K562 (cell line): ENCODE results near the gene NDOR1. TPM values are rescaled to one million over a fixed set of nuclear protein-coding genes. Genes with fewer than 3 reads are reported as not detected.
A peak's percentile ranks its signal among the peaks of the same experiment; 100 is the strongest.

Source experiments
- ATAC-seq: fragments of 200-7000 bp; cut with Tn5 transposase; 3 replicates; pipeline ENCODE4 v1.9.1; 2020; ENCODE audit warnings: moderate library complexity
- BruUV-seq: library from RNA; stranded (reverse); fragments of 400-500 nt; replicated peaks from 2 replicates; lab custom pipeline; 2021; lab: Mats Ljungman, UMichigan
- CTCF ChIA-PET: fragments of 300-600 bp; formaldehyde crosslinking; extraction: SDS; loops from one replicate; lab custom pipeline; 2021; ENCODE audit warnings: low intra/inter-chr PET ratio; lab: Yijun Ruan, JAX
- POLR2A ChIA-PET: fragments of 300-600, 350-650 bp; sonication (Branson Sonifier 250); formaldehyde crosslinking; extraction: SDS; loops from one replicate; lab custom pipeline; 2021; ENCODE audit warnings: antibody characterized with exemption, inconsistent platforms; lab: Yijun Ruan, JAX
- DNase-seq, 4 experiments: peaks; one replicate each; pipeline versions ENCODE4 v3.0.0 to v3.0.0-alpha.2; 2011 to 2018; ENCODE audit warnings: low spot score in 3 of 4, mixed read lengths in 3 of 4; ENCODE audit errors: extremely low read depth in 1 of 4
- FAIRE-seq: peaks from 2 replicates; lab custom pipeline; 2011; peaks lifted over from hg19 to GRCh38; lab: Jason Lieb, UNC
- H2AFZ ChIP-seq: 2 replicates; pipeline ENCODE4 v1.6.0; 2011; ENCODE audit warnings: low read depth, low read length, control low read depth, inconsistent platforms
- H3K27ac ChIP-seq: fragments of 200-600 bp; 3 replicates; pipeline ENCODE4 v1.8.0; 2011; ENCODE audit warnings: low read depth, mild to moderate bottlenecking, control low read depth, inconsistent platforms, low read length, moderate library complexity, mixed read lengths; ENCODE audit errors: extremely low read depth
- H3K27me3 ChIP-seq, 2 experiments: fragments of 300-600 bp in 1 of 2; 2 replicates in 1 of 2; 3 replicates in 1 of 2; pipeline versions ENCODE4 v1.6.0 to v1.8.0; 2011; ENCODE audit warnings: inconsistent platforms in 2 of 2, low read length in 2 of 2, mild to moderate bottlenecking in 1 of 2, mixed read lengths in 1 of 2, moderate library complexity in 1 of 2; ENCODE audit not compliant: control insufficient read depth in 2 of 2, insufficient read depth in 2 of 2
- H3K36me3 ChIP-seq: fragments of 300-600 bp; 3 replicates; pipeline ENCODE4 v1.8.0; 2011; ENCODE audit warnings: mild to moderate bottlenecking, low read length, inconsistent platforms; ENCODE audit not compliant: control insufficient read depth, insufficient read depth
- H3K4me1 ChIP-seq, 2 experiments: fragments of 200-600 bp in 1 of 2; replicated peaks in 1 of 2; 2 replicates in 1 of 2; 3 replicates in 1 of 2; pipeline versions ENCODE4 v1.5.1 to v1.8.0; 2011; ENCODE audit warnings: inconsistent platforms in 2 of 2, low read length in 2 of 2, mild to moderate bottlenecking in 1 of 2, mixed read lengths in 1 of 2, moderate library complexity in 1 of 2; ENCODE audit not compliant: control insufficient read depth in 2 of 2, insufficient read depth in 2 of 2
- H3K4me2 ChIP-seq: 2 replicates; pipeline ENCODE4 v1.6.1; 2011; ENCODE audit warnings: low read length, control low read depth, inconsistent platforms, mixed read lengths; ENCODE audit not compliant: insufficient read depth
- H3K4me3 ChIP-seq: fragments of 200-600 bp; sonication (generic), shearing (Covaris generic); 2 replicates; pipeline ENCODE4 v1.5.1; 2016; ENCODE audit warnings: control low read depth, inconsistent platforms
- H3K79me2 ChIP-seq: fragments of 200-600 bp; 3 replicates; pipeline ENCODE4 v1.8.0; 2011; ENCODE audit warnings: low read length, inconsistent platforms; ENCODE audit not compliant: control insufficient read depth, insufficient read depth
- H3K9ac ChIP-seq, 2 experiments: 2 replicates each; pipeline versions ENCODE4 v1.6.0 to v1.6.1; 2011; ENCODE audit warnings: low read depth in 2 of 2, low read length in 2 of 2, control low read depth in 1 of 2, inconsistent platforms in 1 of 2, mild to moderate bottlenecking in 1 of 2, mixed read lengths in 1 of 2; ENCODE audit not compliant: insufficient read depth in 1 of 2
- H3K9me1 ChIP-seq: one replicate; pipeline ENCODE4 v1.6.0; 2011; ENCODE audit warnings: inconsistent platforms, mild to moderate bottlenecking, low read length, moderate library complexity; ENCODE audit not compliant: control insufficient read depth, insufficient read depth
- H3K9me3 ChIP-seq: replicated peaks from 2 replicates; pipeline ENCODE4 v1.5.1; 2011; ENCODE audit warnings: low read depth, low read length, inconsistent platforms; ENCODE audit not compliant: control insufficient read depth, insufficient read depth
- H4K20me1 ChIP-seq: replicated peaks from 2 replicates; pipeline ENCODE4 v1.6.1; 2011; ENCODE audit warnings: low read length, inconsistent platforms, mixed read lengths; ENCODE audit not compliant: control insufficient read depth, insufficient read depth
- ERF ChIP-seq: fragments of 450-650 bp; formaldehyde crosslinking; IDR thresholded peaks from 2 replicates; pipeline ENCODE4 v1.4.0; 2020; ENCODE audit warnings: mild to moderate bottlenecking, mixed read lengths
- GATAD2A ChIP-seq: fragments of 450-650 bp; IDR thresholded peaks from 2 replicates; pipeline ENCODE4 v1.6.1; 2017
- MAFF ChIP-seq: IDR thresholded peaks from 2 replicates; pipeline ENCODE4 v1.6.1; 2012; ENCODE audit warnings: low read length, improper control_type of control experiment
- MAFG ChIP-seq: fragments of 450-650 bp; conservative IDR thresholded peaks from 2 replicates; pipeline ENCODE4 v1.6.1; 2016; ENCODE audit warnings: missing genetic modification characterization, missing compliant biosample characterization
- MEIS2 ChIP-seq: fragments of 450-650 bp; IDR thresholded peaks from 2 replicates; pipeline ENCODE4 v1.6.1; 2014; ENCODE audit warnings: mild to moderate bottlenecking; ENCODE audit not compliant: partially characterized antibody
- ZNF23 ChIP-seq: fragments of 250-450 bp; sonication (Bioruptor Pico); IDR thresholded peaks from 2 replicates; pipeline ENCODE4 v1.4.0; 2020; ENCODE audit warnings: mild to moderate bottlenecking
- ZNF263 ChIP-seq: sonication (generic); formaldehyde crosslinking; IDR thresholded peaks from 2 replicates; pipeline ENCODE4 v1.8.0; 2022; ENCODE audit warnings: mild to moderate bottlenecking, missing genetic modification reagents, borderline replicate concordance
- ZNF695 ChIP-seq: fragments of 450-650 bp; formaldehyde crosslinking; IDR thresholded peaks from 2 replicates; pipeline ENCODE4 v1.4.0; 2020; ENCODE audit warnings: mild to moderate bottlenecking, moderate library complexity
- WGBS: fragments of 100-300 bp; shearing (Covaris generic); methylation state at CpG from one replicate; pipeline ENCODE4 v1.1.6; 2016; ENCODE audit warnings: low coverage, mixed read lengths; ENCODE audit not compliant: insufficient coverage; ENCODE audit errors: missing lambda C conversion rate; 5-methylcytosine and 5-hydroxymethylcytosine counted together
- in situ Hi-C: fragments of 300-500 bp; cut with MboI; formaldehyde crosslinking; loops from 4 replicates; pipeline ENCODE4 v1.15.0; 2018; ENCODE audit warnings: inconsistent platforms, mixed read lengths
- intact Hi-C: fragments of 100-400 bp; cut with micrococcal nuclease; formaldehyde crosslinking; loops from 2 replicates; pipeline ENCODE4 v1.14.2; 2022
- polyA plus RNA-seq, 8 experiments: library from polyadenylated mRNA; depleted of rRNA in 4 of 8; stranded (reverse) in 5 of 8; unstranded in 3 of 8; fragments of >200 nt; fragmentation: Nextera tagmentation in 2 of 8; fragmentation: Illumina TruSeq in 1 of 8; extraction: Ambion mirVana in 2 of 8; extraction: Trizol in 1 of 8; gene quantifications; 2 replicates each; pipeline versions ENCODE4 v1.2.1 to v1.2.3, GENCODE V29; 2011 to 2014; ENCODE audit warnings: inconsistent platforms in 1 of 8, missing spikeins in 1 of 8
- total RNA-seq, 7 experiments: library from RNA; depleted of rRNA in 6 of 7; stranded (reverse); fragments of >200 nt in 6 of 7; fragmentation: Illumina TruSeq in 2 of 7; extraction: Trizol in 2 of 7; gene quantifications; 2 replicates each; pipeline versions ENCODE4 v1.2.1 to v1.2.3, GENCODE V29; 2011 to 2021; ENCODE audit warnings: low replicate concordance in 1 of 7
- TF ChIP-seq, protein P1 (sequence below): fragments of 450-650 bp; formaldehyde crosslinking; IDR thresholded peaks from 2 replicates; pipeline ENCODE4 v1.4.0; 2020; ENCODE audit warnings: mild to moderate bottlenecking
- TF ChIP-seq, protein P2 (sequence below): sonication (generic); formaldehyde crosslinking; IDR thresholded peaks from 2 replicates; pipeline ENCODE4 v1.8.1; 2023; ENCODE audit warnings: mild to moderate bottlenecking, missing genetic modification reagents, moderate library complexity
- TF ChIP-seq, protein P3 (sequence below): sonication (generic); formaldehyde crosslinking; IDR thresholded peaks from 2 replicates; pipeline ENCODE4 v1.8.1; 2023; ENCODE audit warnings: missing genetic modification reagents, mild to moderate bottlenecking, borderline replicate concordance
- TF ChIP-seq, protein P4 (sequence below): fragments of 450-650 bp; formaldehyde crosslinking; IDR thresholded peaks from 2 replicates; pipeline ENCODE4 v1.4.0; 2020; ENCODE audit warnings: mild to moderate bottlenecking, moderate library complexity

NDOR1 gene
- total and polyA plus RNA-seq, 9 of the 15 experiments (the other 6 are each of a cell fraction or from before 2014, with no cell fraction given): 0.06 to 36.9 (median 6.9) TPM

DNA sequence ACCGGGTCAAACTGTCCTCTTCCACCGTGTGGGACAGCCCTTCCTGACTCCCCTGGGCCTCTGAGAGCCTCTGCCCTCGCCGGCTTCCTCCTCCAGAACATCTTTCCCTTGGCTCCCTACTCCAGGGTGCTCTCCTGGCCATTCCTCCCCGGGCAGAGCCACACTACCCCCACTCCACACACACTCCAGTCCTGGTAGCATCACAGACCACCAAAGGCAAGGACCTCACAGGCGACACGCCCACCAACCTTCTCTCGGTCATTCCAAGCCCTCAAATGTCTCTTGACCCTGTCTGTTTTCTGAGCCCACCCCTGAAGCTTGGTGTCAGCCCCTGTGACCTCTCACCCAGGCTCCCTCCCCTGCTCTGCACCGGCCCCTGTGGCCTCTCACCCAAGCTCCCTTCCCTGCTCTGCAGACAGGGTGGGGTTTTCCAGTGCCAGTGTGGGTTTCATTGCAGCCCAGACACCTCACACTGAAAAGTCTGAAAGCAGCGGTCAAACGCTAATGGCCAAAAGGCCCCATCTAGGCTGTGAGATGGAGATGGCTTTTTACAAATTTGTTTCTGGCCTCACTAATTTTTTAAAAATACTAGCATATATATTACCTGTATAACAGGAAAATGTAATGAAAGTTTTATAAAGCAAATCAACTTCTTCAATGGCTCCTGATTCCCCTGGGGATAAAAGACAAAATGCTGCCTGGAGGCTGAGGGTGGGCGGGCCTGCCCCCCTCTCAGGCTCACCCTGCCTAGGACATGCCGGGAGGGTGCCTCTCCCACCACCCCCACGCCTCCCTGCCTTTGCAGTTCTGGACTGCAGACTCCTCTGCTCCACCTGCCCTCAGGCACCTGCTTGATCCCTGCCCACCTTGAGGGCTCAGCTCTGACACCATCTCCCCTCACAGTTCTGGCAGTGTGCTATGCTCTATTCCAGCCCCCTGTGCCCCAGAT, 46.1 kb upstream of the NDOR1 start:
- no peak overlapping the region for H3K27ac ChIP-seq
- ATAC-seq: no peak
- no peak overlapping the region for H2AFZ ChIP-seq
- H3K27me3 ChIP-seq: peaks cover 0 to 2% of the 10 kb centered on the region in 2 experiments; a peak in 2 of 5 replicates
- CTCF ChIA-PET: no interaction called here
- no peaks in the 10 kb centered on the region for H3K36me3 ChIP-seq
- in situ Hi-C loops (no loop called here), intact Hi-C loops (no loop called here)
- FAIRE-seq: peak; percentile 15
- no peak for DNase-seq
- no peak overlapping the region for H3K4me2 ChIP-seq
- peak overlapping the region in 1 of 2 experiments; percentile 79; a peak in 2 of 4 replicates for H3K9ac ChIP-seq
- H3K79me2 ChIP-seq: no peaks in the 10 kb centered on the region
- peaks cover 18 to 84% of the 10 kb centered on the region in 2 experiments; a peak in 4 of 5 replicates for H3K4me1 ChIP-seq
- 12% methylated on average over 13 of the region's 14 CpGs for WGBS
- BruUV-seq: no TSS peak
- no peak overlapping the region for H3K4me3 ChIP-seq
- no peaks in the 10 kb centered on the region for H3K9me3 ChIP-seq
- POLR2A ChIA-PET: interaction anchor here (1.1 kb wide), 1 partner anchor 30 kb away, joined by 4 read pairs; no protein-coding TSS in a partner anchor
- TF ChIP-seq ZNF695 (no peak), MAFG (tag) (no peak), MAFF (no peak), GATAD2A (no peak), ERF (CRISPR knock-in tag) (no peak), ZNF263 (CRISPR knock-in tag) (no peak; the same call in 1 of the 2 replicates), ZNF23 (no peak), MEIS2 (no peak)
- TF ChIP-seq, protein P1, sequence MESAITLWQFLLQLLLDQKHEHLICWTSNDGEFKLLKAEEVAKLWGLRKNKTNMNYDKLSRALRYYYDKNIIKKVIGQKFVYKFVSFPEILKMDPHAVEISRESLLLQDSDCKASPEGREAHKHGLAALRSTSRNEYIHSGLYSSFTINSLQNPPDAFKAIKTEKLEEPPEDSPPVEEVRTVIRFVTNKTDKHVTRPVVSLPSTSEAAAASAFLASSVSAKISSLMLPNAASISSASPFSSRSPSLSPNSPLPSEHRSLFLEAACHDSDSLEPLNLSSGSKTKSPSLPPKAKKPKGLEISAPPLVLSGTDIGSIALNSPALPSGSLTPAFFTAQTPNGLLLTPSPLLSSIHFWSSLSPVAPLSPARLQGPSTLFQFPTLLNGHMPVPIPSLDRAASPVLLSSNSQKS (CRISPR knock-in tag): no peak
- TF ChIP-seq, protein P2, sequence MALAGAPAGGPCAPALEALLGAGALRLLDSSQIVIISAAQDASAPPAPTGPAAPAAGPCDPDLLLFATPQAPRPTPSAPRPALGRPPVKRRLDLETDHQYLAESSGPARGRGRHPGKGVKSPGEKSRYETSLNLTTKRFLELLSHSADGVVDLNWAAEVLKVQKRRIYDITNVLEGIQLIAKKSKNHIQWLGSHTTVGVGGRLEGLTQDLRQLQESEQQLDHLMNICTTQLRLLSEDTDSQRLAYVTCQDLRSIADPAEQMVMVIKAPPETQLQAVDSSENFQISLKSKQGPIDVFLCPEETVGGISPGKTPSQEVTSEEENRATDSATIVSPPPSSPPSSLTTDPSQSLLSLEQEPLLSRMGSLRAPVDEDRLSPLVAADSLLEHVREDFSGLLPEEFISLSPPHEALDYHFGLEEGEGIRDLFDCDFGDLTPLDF (CRISPR knock-in tag): no peak
- TF ChIP-seq, protein P3, sequence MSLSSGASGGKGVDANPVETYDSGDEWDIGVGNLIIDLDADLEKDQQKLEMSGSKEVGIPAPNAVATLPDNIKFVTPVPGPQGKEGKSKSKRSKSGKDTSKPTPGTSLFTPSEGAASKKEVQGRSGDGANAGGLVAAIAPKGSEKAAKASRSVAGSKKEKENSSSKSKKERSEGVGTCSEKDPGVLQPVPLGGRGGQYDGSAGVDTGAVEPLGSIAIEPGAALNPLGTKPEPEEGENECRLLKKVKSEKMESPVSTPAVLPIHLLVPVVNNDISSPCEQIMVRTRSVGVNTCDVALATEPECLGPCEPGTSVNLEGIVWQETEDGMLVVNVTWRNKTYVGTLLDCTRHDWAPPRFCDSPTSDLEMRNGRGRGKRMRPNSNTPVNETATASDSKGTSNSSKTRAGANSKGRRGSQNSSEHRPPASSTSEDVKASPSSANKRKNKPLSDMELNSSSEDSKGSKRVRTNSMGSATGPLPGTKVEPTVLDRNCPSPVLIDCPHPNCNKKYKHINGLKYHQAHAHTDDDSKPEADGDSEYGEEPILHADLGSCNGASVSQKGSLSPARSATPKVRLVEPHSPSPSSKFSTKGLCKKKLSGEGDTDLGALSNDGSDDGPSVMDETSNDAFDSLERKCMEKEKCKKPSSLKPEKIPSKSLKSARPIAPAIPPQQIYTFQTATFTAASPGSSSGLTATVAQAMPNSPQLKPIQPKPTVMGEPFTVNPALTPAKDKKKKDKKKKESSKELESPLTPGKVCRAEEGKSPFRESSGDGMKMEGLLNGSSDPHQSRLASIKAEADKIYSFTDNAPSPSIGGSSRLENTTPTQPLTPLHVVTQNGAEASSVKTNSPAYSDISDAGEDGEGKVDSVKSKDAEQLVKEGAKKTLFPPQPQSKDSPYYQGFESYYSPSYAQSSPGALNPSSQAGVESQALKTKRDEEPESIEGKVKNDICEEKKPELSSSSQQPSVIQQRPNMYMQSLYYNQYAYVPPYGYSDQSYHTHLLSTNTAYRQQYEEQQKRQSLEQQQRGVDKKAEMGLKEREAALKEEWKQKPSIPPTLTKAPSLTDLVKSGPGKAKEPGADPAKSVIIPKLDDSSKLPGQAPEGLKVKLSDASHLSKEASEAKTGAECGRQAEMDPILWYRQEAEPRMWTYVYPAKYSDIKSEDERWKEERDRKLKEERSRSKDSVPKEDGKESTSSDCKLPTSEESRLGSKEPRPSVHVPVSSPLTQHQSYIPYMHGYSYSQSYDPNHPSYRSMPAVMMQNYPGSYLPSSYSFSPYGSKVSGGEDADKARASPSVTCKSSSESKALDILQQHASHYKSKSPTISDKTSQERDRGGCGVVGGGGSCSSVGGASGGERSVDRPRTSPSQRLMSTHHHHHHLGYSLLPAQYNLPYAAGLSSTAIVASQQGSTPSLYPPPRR: no peak
- TF ChIP-seq, protein P4, sequence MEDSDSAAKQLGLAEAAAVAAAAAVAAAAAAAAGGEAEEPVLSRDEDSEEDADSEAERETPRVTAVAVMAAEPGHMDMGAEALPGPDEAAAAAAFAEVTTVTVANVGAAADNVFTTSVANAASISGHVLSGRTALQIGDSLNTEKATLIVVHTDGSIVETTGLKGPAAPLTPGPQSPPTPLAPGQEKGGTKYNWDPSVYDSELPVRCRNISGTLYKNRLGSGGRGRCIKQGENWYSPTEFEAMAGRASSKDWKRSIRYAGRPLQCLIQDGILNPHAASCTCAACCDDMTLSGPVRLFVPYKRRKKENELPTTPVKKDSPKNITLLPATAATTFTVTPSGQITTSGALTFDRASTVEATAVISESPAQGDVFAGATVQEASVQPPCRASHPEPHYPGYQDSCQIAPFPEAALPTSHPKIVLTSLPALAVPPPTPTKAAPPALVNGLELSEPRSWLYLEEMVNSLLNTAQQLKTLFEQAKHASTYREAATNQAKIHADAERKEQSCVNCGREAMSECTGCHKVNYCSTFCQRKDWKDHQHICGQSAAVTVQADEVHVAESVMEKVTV (CRISPR knock-in tag): no peak
- H4K20me1 ChIP-seq: 0 out of 2 replicates have a peak, but pooled peaks cover 8% of the 10 kb centered on the region
- H3K9me1 ChIP-seq: no peaks in the 10 kb centered on the region
